Measurements from ENCODE around the gene LYPLAL1.

The LYPLAL1 gene

DNA sequence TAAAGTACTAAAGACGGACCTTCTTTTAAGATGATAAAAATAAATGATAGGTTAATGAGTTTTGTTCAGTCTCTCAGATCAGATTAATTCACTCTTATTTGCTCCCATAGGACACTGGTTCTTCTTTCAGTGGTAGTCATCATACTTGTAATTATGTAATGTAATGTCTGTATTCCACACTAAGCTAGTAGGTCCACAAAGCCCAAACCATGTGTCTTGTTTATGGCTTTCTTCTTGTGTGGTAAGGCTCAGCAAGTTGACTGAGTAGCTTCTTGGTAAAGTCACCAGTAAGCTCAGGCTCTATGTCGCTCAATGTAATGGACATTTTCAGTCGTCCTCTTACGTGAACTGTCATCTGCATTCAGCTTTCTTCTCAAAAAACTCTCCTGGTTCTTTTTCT is 2.5 kb downstream of the LYPLAL1 start:
- no peaks in the 10 kb centered on the region for H3K27me3 ChIP-seq (ENCODE audit: insufficient read depth, low read depth)
- H3K36me3 ChIP-seq (ENCODE audit: insufficient read depth): no peaks in the 10 kb centered on the region; the same call in 1 of the 2 replicates
- no peak for TF ChIP-seq CTCF (conservative IDR thresholded peaks at IDR 0.05; ENCODE audit: low read depth, low read length)
- H3K4me1 ChIP-seq (ENCODE audit: low read depth, poor library complexity, severe bottlenecking): peaks cover 20% of the 10 kb centered on the region
- H4K20me1 ChIP-seq (ENCODE audit: insufficient read depth): no peaks in the 10 kb centered on the region
- H3K79me2 ChIP-seq (ENCODE audit: insufficient read depth, low read depth): peaks cover 19% of the 10 kb centered on the region
- H3K4me3 ChIP-seq (IDR thresholded peaks at IDR 0.05; ENCODE audit: insufficient read depth, low read depth, low read length): no peak overlapping the region
- no peak overlapping the region for H2AFZ ChIP-seq (ENCODE audit: low read depth)
- H3K9ac ChIP-seq: no peak overlapping the region
- H3K27ac ChIP-seq: no peak overlapping the region
- H3K4me2 ChIP-seq: 0 out of 2 replicates have a peak overlapping the region, but pooled peaks have one; percentile 97

DNA sequence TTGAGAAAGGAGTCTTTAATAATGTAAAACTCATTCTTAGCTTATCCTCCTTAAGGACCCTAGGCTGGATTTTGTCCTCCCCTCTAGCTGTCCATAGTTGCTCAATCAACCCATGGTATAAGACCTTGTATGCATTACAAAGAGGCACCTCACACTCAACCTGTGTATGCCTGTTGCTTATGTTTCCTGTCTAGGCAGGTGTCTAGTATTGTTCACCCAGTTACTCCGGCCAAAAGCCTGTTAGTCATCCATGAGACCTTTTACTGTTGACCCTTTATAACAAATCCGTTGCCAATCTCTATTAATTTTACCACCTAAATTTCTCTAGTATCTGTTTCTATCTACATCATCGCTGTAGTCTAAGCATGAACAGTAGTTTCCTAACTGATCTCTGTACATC is 3.7 kb downstream of the LYPLAL1 start:
- no peak overlapping the region for H3K4me3 ChIP-seq (IDR thresholded peaks at IDR 0.05; ENCODE audit: insufficient read depth, low read depth, low read length)
- H3K4me1 ChIP-seq (ENCODE audit: low read depth, poor library complexity, severe bottlenecking): peaks cover 20% of the 10 kb centered on the region

GRCh38 chr1:219177940-219178339 is 4.3 kb downstream of the LYPLAL1 start:
- no peak overlapping the region for H3K4me3 ChIP-seq (IDR thresholded peaks at IDR 0.05; ENCODE audit: insufficient read depth, low read depth, low read length)
- H3K4me1 ChIP-seq (ENCODE audit: low read depth, poor library complexity, severe bottlenecking): peaks cover 20% of the 10 kb centered on the region
- TF ChIP-seq CTCF (conservative IDR thresholded peaks at IDR 0.05; ENCODE audit: low read depth, low read length): no peak
- peaks cover 19% of the 10 kb centered on the region for H3K79me2 ChIP-seq (ENCODE audit: insufficient read depth, low read depth)
- H4K20me1 ChIP-seq (ENCODE audit: insufficient read depth): no peaks in the 10 kb centered on the region
- H3K27ac ChIP-seq: no peak overlapping the region
- no peak overlapping the region for H2AFZ ChIP-seq (ENCODE audit: low read depth)
- no peak overlapping the region for H3K4me2 ChIP-seq
- H3K27me3 ChIP-seq (ENCODE audit: insufficient read depth, low read depth): no peaks in the 10 kb centered on the region
- H3K9ac ChIP-seq: no peak overlapping the region
- H3K36me3 ChIP-seq (ENCODE audit: insufficient read depth): no peaks in the 10 kb centered on the region; the same call in 1 of the 2 replicates

More for the DNA sequence above, 3.7 kb downstream of the LYPLAL1 start:
- Histone ChIP-seq H3K36me3 (ENCODE audit: insufficient read depth) (no peaks in the 10 kb centered on the region; the same call in 1 of the 2 replicates), H4K20me1 (ENCODE audit: insufficient read depth) (no peaks in the 10 kb centered on the region), H3K27ac (no peak overlapping the region), H3K79me2 (ENCODE audit: insufficient read depth, low read depth) (peaks cover 19% of the 10 kb centered on the region), H3K4me2 (no peak overlapping the region), H3K9ac (no peak overlapping the region), H2AFZ (ENCODE audit: low read depth) (no peak overlapping the region), H3K27me3 (ENCODE audit: insufficient read depth, low read depth) (no peaks in the 10 kb centered on the region)
- TF ChIP-seq CTCF (conservative IDR thresholded peaks at IDR 0.05; ENCODE audit: low read depth, low read length): no peak

- no peaks in the 10 kb centered on the region; the same call in 1 of the 2 replicates for H3K36me3 ChIP-seq (ENCODE audit: insufficient read depth)
- no peak overlapping the region for H3K4me3 ChIP-seq (IDR thresholded peaks at IDR 0.05; ENCODE audit: insufficient read depth, low read depth, low read length)
- H3K4me2 ChIP-seq: no peak overlapping the region
- H3K9ac ChIP-seq: no peak overlapping the region
- no peak for TF ChIP-seq CTCF (conservative IDR thresholded peaks at IDR 0.05; ENCODE audit: low read depth, low read length)
- H3K79me2 ChIP-seq (ENCODE audit: insufficient read depth, low read depth): peaks cover 15% of the 10 kb centered on the region
- H3K4me1 ChIP-seq (ENCODE audit: low read depth, poor library complexity, severe bottlenecking): peaks cover 16% of the 10 kb centered on the region
- no peak overlapping the region for H3K27ac ChIP-seq
- H2AFZ ChIP-seq (ENCODE audit: low read depth): no peak overlapping the region
- H4K20me1 ChIP-seq (ENCODE audit: insufficient read depth): no peaks in the 10 kb centered on the region
- no peaks in the 10 kb centered on the region for H3K27me3 ChIP-seq (ENCODE audit: insufficient read depth, low read depth)
Measured at GRCh38 chr1:219179293-219179692, 5.6 kb downstream of the LYPLAL1 start.

All from KMS-11 (cell line).